ENCODE measurements around the gene SLC35D2.

The SLC35D2 gene

GRCh38 chr9:96304230-96304629 is 79.3 kb downstream of the SLC35D2 start:
- no peak for FAIRE-seq

GRCh38 chr9:96302021-96302420 is 81.5 kb downstream of the SLC35D2 start, which contains the start of gene HSD17B3:
TSS of gene HSD17B3 (minus strand) at chr9:96302176. CDS start at chr9:96302104, 72 bp downstream.
- FAIRE-seq, result no peak

- no peak for FAIRE-seq
Measured at GRCh38 chr9:96299823-96300222, 83.7 kb downstream of the SLC35D2 start.

DNA sequence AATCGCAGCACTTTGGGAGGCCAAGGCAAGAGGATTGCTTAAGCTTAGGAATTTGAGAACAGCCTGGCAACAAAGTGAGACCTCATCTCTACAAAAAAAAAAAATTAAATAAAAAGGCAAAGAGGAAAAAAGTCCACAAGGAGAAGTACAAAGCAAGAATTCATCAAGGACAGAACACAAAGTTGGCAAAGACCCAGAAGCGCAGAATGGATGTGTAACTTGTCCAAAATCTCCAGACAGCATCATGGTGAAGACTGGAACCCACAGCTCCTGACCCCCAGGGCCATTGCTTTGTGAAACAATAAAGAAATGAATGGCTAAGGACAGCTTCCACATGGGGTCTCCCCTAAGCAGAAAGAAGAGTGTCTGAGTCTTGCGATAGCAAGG is 89.4 kb downstream of the SLC35D2 start:
- no peak for FAIRE-seq

- no peak for FAIRE-seq
Measured at GRCh38 chr9:96293498-96294158, 89.9 kb downstream of the SLC35D2 start.

DNA sequence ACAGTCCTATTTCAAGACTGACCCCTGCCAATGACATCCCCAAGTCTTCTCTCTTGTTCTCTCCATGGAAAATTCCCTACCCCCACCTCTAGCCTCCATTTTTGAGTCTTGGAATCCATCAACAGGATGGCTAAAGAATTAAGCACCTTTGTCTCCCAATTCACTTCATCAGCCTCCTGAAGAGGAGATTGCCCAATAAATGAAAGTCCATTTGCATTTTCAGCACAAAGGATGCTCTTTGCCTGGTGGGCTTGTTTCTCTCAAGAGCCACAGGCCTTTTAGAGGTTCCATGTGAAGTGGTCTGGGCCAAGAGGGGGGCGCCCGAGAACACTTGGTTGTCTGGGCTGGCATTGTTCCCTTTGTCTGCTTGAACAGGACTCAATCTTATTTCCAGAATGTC is 94.1 kb downstream of the SLC35D2 start:
- no peak for FAIRE-seq

GRCh38 chr9:96281641-96282040 is 101.9 kb downstream of the SLC35D2 start:
- no peak for FAIRE-seq

GRCh38 chr9:96279932-96280331 is 103.6 kb downstream of the SLC35D2 start:
- FAIRE-seq, result no peak

GRCh38 chr9:96274939-96275338 is 108.6 kb downstream of the SLC35D2 start:
- FAIRE-seq, result no peak

Measured in islet of Langerhans (tissue), 1 donor.